SK-N-SH treated with all-trans-retinoic acid at 6 μM for 48 hours (cell line): ENCODE data around the gene ARSG.

Experiments
- ATAC-seq: fragments of 200-7000 bp; cut with Tn5 transposase; 3 replicates; pipeline ENCODE4 v1.9.1; 2020; ENCODE audit warnings: mild to moderate bottlenecking, moderate library complexity
- ARNTL ChIP-seq: fragments of 450-650 bp; formaldehyde crosslinking; IDR thresholded peaks from 2 replicates; pipeline ENCODE4 v1.5.0; 2020; ENCODE audit warnings: low read depth, mild to moderate bottlenecking, moderate library complexity, borderline replicate concordance
- BACH2 ChIP-seq: fragments of 250-450 bp; sonication (Bioruptor Pico); IDR thresholded peaks from 2 replicates; pipeline ENCODE4 v1.9.0; 2021; ENCODE audit warnings: mild to moderate bottlenecking, borderline replicate concordance
- CREB5 ChIP-seq: fragments of 250-450 bp; sonication (Bioruptor Pico); IDR thresholded peaks from 2 replicates; pipeline ENCODE4 v1.5.1; 2020; ENCODE audit warnings: low read depth, mild to moderate bottlenecking, moderate library complexity
- CSRNP3 ChIP-seq: fragments of 250-450 bp; sonication (Bioruptor Pico); IDR thresholded peaks from 2 replicates; pipeline ENCODE4 v1.5.1; 2021; ENCODE audit warnings: mild to moderate bottlenecking, moderate library complexity
- ESRRG ChIP-seq: fragments of 250-450 bp; sonication (Bioruptor Pico); IDR thresholded peaks from 2 replicates; pipeline ENCODE4 v1.6.1; 2021; ENCODE audit warnings: mild to moderate bottlenecking
- GLIS3 ChIP-seq: fragments of 250-450 bp; sonication (Bioruptor Pico); IDR thresholded peaks from 2 replicates; pipeline ENCODE4 v1.5.0; 2020; ENCODE audit warnings: mild to moderate bottlenecking, moderate library complexity
- ISL1 ChIP-seq: fragments of 250-450 bp; sonication (Bioruptor Pico); IDR thresholded peaks from 2 replicates; pipeline ENCODE4 v2.1.2; 2022; ENCODE audit warnings: mild to moderate bottlenecking, moderate library complexity
- OSR1 ChIP-seq: fragments of 250-450 bp; sonication (Bioruptor Pico); IDR thresholded peaks from 2 replicates; pipeline ENCODE4 v1.8.0; 2022; ENCODE audit warnings: moderate library complexity, mild to moderate bottlenecking, inconsistent platforms
- PATZ1 ChIP-seq: fragments of 250-450 bp; sonication (Bioruptor Pico); IDR thresholded peaks from 2 replicates; pipeline ENCODE4 v1.8.0; 2020; ENCODE audit warnings: mild to moderate bottlenecking, moderate library complexity, borderline replicate concordance
- POU6F1 ChIP-seq: fragments of 250-450 bp; sonication (Bioruptor Pico); IDR thresholded peaks from 2 replicates; pipeline ENCODE4 v1.8.0; 2021; ENCODE audit warnings: low read depth, mild to moderate bottlenecking, moderate library complexity, borderline replicate concordance
- PPARA ChIP-seq: fragments of 250-450 bp; sonication (Bioruptor Pico); IDR thresholded peaks from 2 replicates; pipeline ENCODE4 v1.5.0; 2020; ENCODE audit warnings: mild to moderate bottlenecking, borderline replicate concordance
- RARB ChIP-seq: fragments of 250-450 bp; sonication (Bioruptor Pico); IDR thresholded peaks from 2 replicates; pipeline ENCODE4 v1.8.0; 2021; ENCODE audit warnings: mild to moderate bottlenecking, moderate library complexity
- SNAI2 ChIP-seq: fragments of 250-450 bp; sonication (Bioruptor Pico); IDR thresholded peaks from 2 replicates; pipeline ENCODE4 v1.5.0; 2020; ENCODE audit warnings: mild to moderate bottlenecking, moderate library complexity
- TCF4 ChIP-seq: fragments of 250-450 bp; sonication (Bioruptor Pico); IDR thresholded peaks from 2 replicates; pipeline ENCODE4 v1.8.0; 2021; ENCODE audit warnings: mild to moderate bottlenecking, moderate library complexity, borderline replicate concordance
- TOX ChIP-seq: fragments of 250-450 bp; sonication (Bioruptor Pico); IDR thresholded peaks from 2 replicates; pipeline ENCODE4 v1.8.0; 2021; ENCODE audit warnings: mild to moderate bottlenecking, moderate library complexity, borderline replicate concordance
- TSHZ2 ChIP-seq: fragments of 250-450 bp; sonication (Bioruptor Pico); IDR thresholded peaks from 2 replicates; pipeline ENCODE4 v1.5.0; 2020; ENCODE audit warnings: mild to moderate bottlenecking, moderate library complexity
- ZFP3 ChIP-seq: fragments of 250-450 bp; sonication (Bioruptor Pico); IDR thresholded peaks from 2 replicates; pipeline ENCODE4 v1.5.0; 2020; ENCODE audit warnings: mild to moderate bottlenecking, moderate library complexity
- ZFP30 ChIP-seq: fragments of 450-650 bp; formaldehyde crosslinking; IDR thresholded peaks from 2 replicates; pipeline ENCODE4 v1.5.0; 2022; ENCODE audit warnings: mild to moderate bottlenecking, moderate library complexity
- ZNF565 ChIP-seq: fragments of 450-650 bp; formaldehyde crosslinking; conservative IDR thresholded peaks from 2 replicates; pipeline ENCODE4 v1.5.0; 2020; ENCODE audit warnings: low read depth, mild to moderate bottlenecking, moderate library complexity
- ZNF70 ChIP-seq: fragments of 450-650 bp; formaldehyde crosslinking; IDR thresholded peaks from 2 replicates; pipeline ENCODE4 v1.5.0; 2020; ENCODE audit warnings: mild to moderate bottlenecking, moderate library complexity

ARSG gene

GRCh38 chr17:68460146-68460545, 168.9 kb downstream of the ARSG start:
- no peak for TF ChIP-seq ISL1 (CRISPR knock-in tag)
- TF ChIP-seq ESRRG, result no peak
- TF ChIP-seq TOX (CRISPR knock-in tag), result no peak
- TF ChIP-seq ZFP30, result no peak
- no peak for TF ChIP-seq CSRNP3 (CRISPR knock-in tag)
- no peak for TF ChIP-seq ARNTL (CRISPR knock-in tag)
- TF ChIP-seq BACH2 (CRISPR knock-in tag), result no peak
- no peak for TF ChIP-seq TSHZ2
- no peak for TF ChIP-seq TCF4 (CRISPR knock-in tag)
- TF ChIP-seq OSR1, result no peak
- TF ChIP-seq PPARA, result no peak
- TF ChIP-seq, all 23 proteins: peak for 0

GRCh38 chr17:68460715-68461114, 169.4 kb downstream of the ARSG start:
- TF ChIP-seq PATZ1 (CRISPR knock-in tag) (no peak), SNAI2 (CRISPR knock-in tag) (no peak)
- no peak for ATAC-seq

More at GRCh38 chr17:68460146-68460545, 168.9 kb downstream of the ARSG start:
- no peak for ATAC-seq

- no peak for TF ChIP-seq CREB5 (CRISPR knock-in tag)
- TF ChIP-seq ESRRG, result no peak
- TF ChIP-seq PPARA, result no peak
- TF ChIP-seq SNAI2 (CRISPR knock-in tag), result no peak
- TF ChIP-seq ZFP30, result no peak
- TF ChIP-seq TOX (CRISPR knock-in tag), result no peak
- no peak for TF ChIP-seq TSHZ2
- TF ChIP-seq ZFP3 (CRISPR knock-in tag), result no peak
- TF ChIP-seq CSRNP3 (CRISPR knock-in tag), result no peak
- TF ChIP-seq POU6F1 (CRISPR knock-in tag), result no peak
- no peak for TF ChIP-seq GLIS3 (CRISPR knock-in tag)
- no peak for TF ChIP-seq PATZ1 (CRISPR knock-in tag)
- no peak for TF ChIP-seq ZNF70
- no peak for TF ChIP-seq ZNF565
- TF ChIP-seq TCF4 (CRISPR knock-in tag), result no peak
- TF ChIP-seq OSR1, result no peak
- no peak for TF ChIP-seq RARB
- ATAC-seq, result no peak
Observed at GRCh38 chr17:68461122-68461539, 169.8 kb downstream of the ARSG start.
